ENCODE data around the gene TSEN2. TPM values are rescaled to one million over a fixed set of nuclear protein-coding genes. Genes with fewer than 3 reads are reported as not detected.

The TSEN2 gene
- total RNA-seq, 1 donor from 2014 or later, result 28.1 TPM

- no peak for DNase-seq (ENCODE audit: low read depth, low spot score)
- no peaks in the 10 kb centered on the region for H3K36me3 Mint-ChIP-seq (ENCODE audit: low read depth)
- no peaks in the 10 kb centered on the region for H3K9me3 Mint-ChIP-seq
- peaks cover 3% of the 10 kb centered on the region for H3K27me3 Mint-ChIP-seq (ENCODE audit: low read depth)
- H3K27ac Mint-ChIP-seq (ENCODE audit: unreplicated experiment), result peak overlapping the region; percentile 57
- no peak overlapping the region for H3K4me3 Mint-ChIP-seq
- no peak for TF ChIP-seq CTCF (conservative IDR thresholded peaks at IDR 0.05)
- peaks cover 2% of the 10 kb centered on the region for H3K4me1 Mint-ChIP-seq
Measured at GRCh38 chr3:12544652-12545472, 60.6 kb downstream of the TSEN2 start.

GRCh38 chr3:12545473-12545791 lies 61.2 kb downstream of the TSEN2 start, which contains the start of gene MKRN2OS:
Gene MKRN2OS, minus strand, starts transcription at chr3:12545499. Its CDS starts 35 bp downstream, at chr3:12545464.
- Mint-ChIP-seq H3K27ac (ENCODE audit: unreplicated experiment) (peak within 1 kb of the TSS; percentile 57), H3K4me3 (no peak within 1 kb of the TSS)

DNA sequence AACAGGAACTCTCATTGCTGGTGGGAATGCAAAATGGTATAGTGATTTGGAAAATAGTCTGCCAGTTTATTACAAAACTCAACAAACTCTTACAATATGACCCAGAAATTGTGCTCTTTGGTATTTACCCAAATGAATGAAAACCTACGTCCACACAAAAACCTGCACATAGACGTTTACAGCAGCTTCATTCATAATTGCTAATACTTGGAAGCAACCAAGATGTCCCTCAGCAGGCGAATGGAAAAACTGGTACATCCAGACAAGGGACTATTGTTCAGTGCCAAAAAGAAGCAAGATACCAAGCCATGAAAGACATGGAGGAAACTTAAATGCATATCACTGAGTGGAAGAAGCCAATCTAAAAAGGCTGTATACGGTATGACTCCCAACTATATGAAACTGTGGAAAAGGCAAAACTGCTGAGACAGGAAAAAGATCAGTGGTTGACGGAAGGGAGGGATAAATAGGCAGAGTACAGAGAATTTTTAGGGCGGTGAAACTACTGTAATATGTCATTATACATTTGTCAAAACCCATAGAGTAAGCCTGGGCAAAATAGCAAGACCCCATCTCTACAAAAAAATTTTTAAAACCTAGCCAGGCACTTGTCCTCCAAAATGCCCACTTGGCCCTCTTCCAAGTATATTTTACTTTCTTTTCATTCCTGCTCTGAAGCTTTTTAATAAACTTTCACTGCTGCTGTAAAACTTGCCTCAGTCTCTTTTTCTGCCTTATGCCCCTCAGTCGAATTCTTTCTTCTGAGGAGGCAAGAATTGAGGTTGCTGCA lies 65.9 kb downstream of the TSEN2 start:
- no peak for DNase-seq (ENCODE audit: low read depth, low spot score)
- H3K27me3 Mint-ChIP-seq (ENCODE audit: low read depth), result peaks cover 28% of the 10 kb centered on the region
- no peak overlapping the region for H3K27ac Mint-ChIP-seq (ENCODE audit: unreplicated experiment)
- TF ChIP-seq CTCF (conservative IDR thresholded peaks at IDR 0.05), result no peak
- H3K4me1 Mint-ChIP-seq, result peaks cover 7% of the 10 kb centered on the region
- H3K4me3 Mint-ChIP-seq, result no peak overlapping the region
- no peaks in the 10 kb centered on the region for H3K36me3 Mint-ChIP-seq (ENCODE audit: low read depth)
- H3K9me3 Mint-ChIP-seq, result no peaks in the 10 kb centered on the region

More at GRCh38 chr3:12545473-12545791, 61.2 kb downstream of the TSEN2 start, which contains the start of gene MKRN2OS:
- Mint-ChIP-seq H3K27me3 (ENCODE audit: low read depth) (peaks cover 7% of the 10 kb centered on the region), H3K9me3 (no peaks in the 10 kb centered on the region), H3K4me1 (peaks cover 7% of the 10 kb centered on the region), H3K36me3 (ENCODE audit: low read depth) (no peaks in the 10 kb centered on the region)
- no peak for TF ChIP-seq CTCF (conservative IDR thresholded peaks at IDR 0.05)
- no peak for DNase-seq (ENCODE audit: low read depth, low spot score)

DNA sequence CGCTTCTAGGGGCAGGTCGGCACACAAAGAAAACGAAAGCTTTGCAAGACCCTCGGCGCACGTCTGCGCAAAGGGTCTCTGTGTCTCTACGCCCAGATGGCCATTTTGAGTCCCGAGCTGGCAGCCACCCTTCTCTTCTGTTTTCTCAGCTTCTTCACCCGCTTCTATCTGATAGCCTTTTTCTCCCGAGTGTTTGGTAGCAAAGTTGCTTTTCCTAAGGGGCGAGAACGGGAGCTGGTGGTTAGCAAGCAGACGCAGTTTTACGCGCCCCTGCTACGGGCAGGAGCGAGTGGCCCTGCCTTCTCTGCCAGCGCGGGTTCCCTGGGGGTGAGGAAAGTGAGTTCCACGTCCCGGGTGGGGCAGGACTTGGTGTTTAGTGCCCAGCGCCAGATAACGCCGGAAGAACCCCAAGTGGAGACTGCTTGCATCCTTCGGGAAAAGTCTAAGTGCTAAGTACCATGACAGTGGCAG lies 69.7 kb downstream of the TSEN2 start:
- H3K4me1 Mint-ChIP-seq, result peaks cover 32% of the 10 kb centered on the region
- peaks cover 28% of the 10 kb centered on the region for H3K27me3 Mint-ChIP-seq (ENCODE audit: low read depth)
- no peak for DNase-seq (ENCODE audit: low read depth, low spot score)
- H3K36me3 Mint-ChIP-seq (ENCODE audit: low read depth), result no peaks in the 10 kb centered on the region
- no peak overlapping the region for H3K27ac Mint-ChIP-seq (ENCODE audit: unreplicated experiment)
- no peak for TF ChIP-seq CTCF (conservative IDR thresholded peaks at IDR 0.05)
- H3K9me3 Mint-ChIP-seq, result no peaks in the 10 kb centered on the region
- H3K4me3 Mint-ChIP-seq, result peak overlapping the region; percentile 52

- Mint-ChIP-seq H3K27ac (ENCODE audit: unreplicated experiment) (peak overlapping the region; percentile 88), H3K4me3 (peak overlapping the region; percentile 89), H3K27me3 (ENCODE audit: low read depth) (peaks cover 17% of the 10 kb centered on the region), H3K9me3 (no peaks in the 10 kb centered on the region), H3K4me1 (peaks cover 39% of the 10 kb centered on the region), H3K36me3 (ENCODE audit: low read depth) (no peaks in the 10 kb centered on the region)
- DNase-seq (ENCODE audit: low read depth, low spot score), result no peak
- TF ChIP-seq CTCF (conservative IDR thresholded peaks at IDR 0.05), result no peak
Measured at GRCh38 chr3:12556314-12556689, 72.0 kb downstream of the TSEN2 start.
